GM18526 (cell line): ENCODE data around the gene TCERG1L.

ENCODE experiments used
- POLR2A ChIP-seq: IDR thresholded peaks from 3 replicates; pipeline ENCODE4 v1.6.1; 2011; ENCODE audit not compliant: insufficient read length; ENCODE audit errors: extremely low read depth

The TCERG1L gene

GRCh38 chr10:131059881-131060280 lies 251.6 kb downstream of the TCERG1L start:
- no peak for TF ChIP-seq POLR2A

- TF ChIP-seq POLR2A, result no peak
These were observed 252.7 kb downstream of the TCERG1L start for GRCh38 chr10:131058799-131059198.

DNA sequence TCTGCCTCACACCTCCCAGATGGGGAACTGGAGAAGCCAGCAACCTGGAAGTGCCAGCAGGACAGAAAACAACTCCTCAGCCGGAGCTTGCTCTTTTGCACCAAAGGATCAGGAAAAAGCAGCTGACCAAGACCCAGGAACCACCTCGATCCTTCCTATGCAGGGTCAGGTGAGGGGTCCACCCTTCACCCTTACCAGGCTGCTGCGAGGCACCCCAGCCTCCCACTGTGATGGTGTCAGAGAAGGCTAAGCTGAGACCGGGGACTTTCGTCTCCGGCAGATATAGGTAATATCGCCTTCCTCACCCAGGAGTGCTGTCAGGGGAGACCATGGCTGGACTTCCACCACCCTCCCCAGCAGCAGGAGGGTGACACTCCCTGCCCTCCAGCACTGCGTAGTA lies 254.7 kb downstream of the TCERG1L start:
- TF ChIP-seq POLR2A, result no peak

GRCh38 chr10:131056091-131056579 lies 255.4 kb downstream of the TCERG1L start:
- TF ChIP-seq POLR2A, result no peak

- TF ChIP-seq POLR2A, result no peak
These were observed 256.1 kb downstream of the TCERG1L start for GRCh38 chr10:131055437-131055836.

GRCh38 chr10:131053192-131053591 lies 258.3 kb downstream of the TCERG1L start:
- TF ChIP-seq POLR2A, result no peak

DNA sequence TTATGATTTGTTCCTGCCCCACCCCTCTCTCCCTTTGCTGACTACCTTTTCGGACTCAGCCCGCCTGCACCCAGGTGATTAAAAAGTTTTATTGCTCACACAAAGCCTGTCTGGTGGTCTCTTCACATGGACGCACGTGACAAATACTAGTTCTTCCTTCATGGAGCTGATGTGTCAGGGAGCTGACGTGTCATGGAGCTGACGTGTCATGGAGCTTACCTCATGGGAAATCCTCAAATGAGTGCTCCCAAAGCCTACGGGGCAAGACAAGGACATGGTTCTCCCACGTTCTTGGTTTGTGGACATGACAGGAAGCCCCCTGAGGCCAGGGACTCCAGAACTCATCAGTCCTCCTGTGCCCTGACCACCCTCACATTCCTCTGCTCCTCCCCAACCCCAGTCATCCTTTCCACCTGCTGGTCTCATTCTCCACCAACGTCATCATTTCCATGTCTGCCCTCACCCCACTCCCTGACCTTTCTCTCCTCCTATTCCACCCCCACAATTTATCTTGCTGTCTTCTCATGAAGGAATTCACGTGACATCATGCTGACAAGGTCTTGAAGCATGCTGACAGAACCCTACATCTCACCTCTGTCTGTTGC lies 261.3 kb downstream of the TCERG1L start:
- no peak for TF ChIP-seq POLR2A

- no peak for TF ChIP-seq POLR2A
These were observed 262.5 kb downstream of the TCERG1L start for GRCh38 chr10:131049016-131049415.

GRCh38 chr10:131048606-131049005 lies 262.9 kb downstream of the TCERG1L start:
- no peak for TF ChIP-seq POLR2A

- TF ChIP-seq POLR2A, result no peak
These were observed 264.0 kb downstream of the TCERG1L start for GRCh38 chr10:131047501-131047900.

- TF ChIP-seq POLR2A, result no peak
These were observed 265.3 kb downstream of the TCERG1L start for GRCh38 chr10:131046194-131046593.

- no peak for TF ChIP-seq POLR2A
These were observed 267.0 kb downstream of the TCERG1L start for GRCh38 chr10:131044379-131045111.

DNA sequence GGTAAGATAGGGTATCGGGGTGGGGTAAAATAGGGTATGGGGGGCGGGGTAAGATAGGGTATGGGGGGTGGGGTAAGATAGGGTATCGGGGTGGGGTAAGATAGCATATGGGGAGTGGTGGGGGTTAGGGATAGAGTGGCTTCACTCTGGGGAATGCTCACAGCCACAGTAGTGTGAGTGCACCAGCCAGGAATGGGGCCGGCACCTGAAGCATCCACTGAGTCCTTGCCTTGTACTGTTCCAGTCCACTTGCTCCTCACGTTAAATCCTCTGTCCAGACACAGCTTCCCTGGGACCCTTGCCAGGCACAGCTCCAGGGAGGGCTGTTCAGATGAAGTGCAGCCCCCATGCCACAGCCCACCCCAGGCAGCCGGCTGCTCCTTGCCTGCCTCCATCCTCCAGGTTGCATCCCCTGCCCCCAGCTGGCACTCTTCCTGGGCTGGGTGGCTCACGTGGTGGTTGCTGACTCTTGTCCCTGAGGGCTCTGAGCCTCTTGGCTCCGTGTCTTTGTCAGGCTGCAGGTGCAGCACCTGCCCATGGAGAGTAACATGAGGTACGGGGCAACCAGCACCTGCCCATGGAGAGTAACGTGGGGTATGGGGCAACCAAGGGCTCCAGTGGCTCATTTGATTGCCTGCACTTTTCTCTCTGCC lies 268.4 kb downstream of the TCERG1L start:
- no peak for TF ChIP-seq POLR2A
